ENCODE measurements around the gene DNAH9. TPM values are rescaled to one million over a fixed set of nuclear protein-coding genes. Genes with fewer than 3 reads are reported as not detected.

The DNAH9 gene
- total RNA-seq, 1 donor from 2014 or later: not detected

DNA sequence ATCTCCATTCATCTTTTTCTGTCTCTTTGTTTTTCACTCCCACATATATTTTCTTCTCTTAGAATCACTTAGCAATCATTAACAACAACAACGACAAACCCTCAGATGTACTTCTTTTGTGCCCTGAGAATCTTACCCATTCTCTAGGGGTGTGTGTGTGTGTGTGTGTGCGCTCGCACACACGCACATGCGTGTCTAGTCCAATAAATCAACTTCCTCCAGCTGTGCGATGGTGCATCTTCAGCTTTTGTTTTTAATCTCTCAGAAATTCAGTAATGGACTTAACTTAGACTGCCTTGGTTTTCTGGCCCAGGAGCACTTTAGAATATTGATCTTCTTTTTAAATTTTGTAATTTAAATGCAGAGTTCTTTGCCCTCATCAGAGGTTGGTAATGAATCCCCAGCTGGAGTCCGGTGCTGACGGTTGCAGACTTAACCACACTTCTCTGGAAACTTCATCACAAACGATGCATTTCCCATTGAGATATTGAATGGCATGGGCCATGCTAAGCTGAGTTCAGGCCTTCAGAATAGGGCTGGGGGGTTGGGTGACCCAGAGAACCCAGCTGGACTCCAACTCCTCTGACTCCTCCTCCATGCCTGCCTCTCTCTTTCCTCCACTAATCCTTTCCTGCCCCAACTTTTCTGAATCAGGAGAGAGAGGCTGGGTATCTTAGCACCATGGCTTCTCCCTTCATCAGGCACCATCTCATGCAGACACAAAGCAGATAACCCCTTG is 205.1 kb downstream of the DNAH9 start:
- DNase-seq (ENCODE audit: low spot score in 2 of 2): no peak
- no peak for TF ChIP-seq CTCF (IDR thresholded peaks at IDR 0.05)
- Histone ChIP-seq H3K27ac (no peak overlapping the region), H3K36me3 (no peaks in the 10 kb centered on the region), H3K9me3 (no peaks in the 10 kb centered on the region), H3K4me1 (no peaks in the 10 kb centered on the region), H3K27me3 (no peaks in the 10 kb centered on the region), H3K4me3 (no peak overlapping the region)
- intact Hi-C loops (cut with DNase I): no loop called here

GRCh38 chr17:11805138-11805537 is 206.9 kb downstream of the DNAH9 start:
- Histone ChIP-seq H3K4me1 (no peaks in the 10 kb centered on the region), H3K27ac (no peak overlapping the region), H3K36me3 (no peaks in the 10 kb centered on the region), H3K9me3 (no peaks in the 10 kb centered on the region), H3K27me3 (no peaks in the 10 kb centered on the region), H3K4me3 (no peak overlapping the region)
- TF ChIP-seq CTCF (IDR thresholded peaks at IDR 0.05): no peak
- no peak for DNase-seq (ENCODE audit: low spot score in 2 of 2)
- intact Hi-C loops (cut with DNase I): no loop called here

DNA sequence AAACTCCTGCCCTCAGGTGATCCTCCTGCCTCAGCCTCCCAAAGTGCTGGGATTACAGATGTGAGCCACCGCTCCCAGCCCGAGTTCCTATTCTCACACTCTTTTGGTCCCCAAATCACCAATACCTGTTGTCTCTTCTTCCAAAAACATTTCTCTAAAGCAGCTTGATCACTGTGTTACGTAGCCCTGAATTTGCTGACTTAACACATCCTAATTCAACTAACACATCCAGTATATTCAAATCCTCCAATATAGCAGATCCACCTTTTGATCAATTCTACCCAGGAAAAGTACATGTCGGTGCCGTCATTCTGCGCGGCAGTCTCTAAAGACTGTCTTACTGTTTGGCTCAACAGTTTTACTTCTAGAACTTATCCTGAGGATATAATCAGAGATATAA is 207.7 kb downstream of the DNAH9 start:
- TF ChIP-seq CTCF (IDR thresholded peaks at IDR 0.05): no peak
- Histone ChIP-seq H3K4me3 (no peak overlapping the region), H3K4me1 (no peaks in the 10 kb centered on the region), H3K27ac (no peak overlapping the region), H3K9me3 (no peaks in the 10 kb centered on the region), H3K36me3 (no peaks in the 10 kb centered on the region), H3K27me3 (no peaks in the 10 kb centered on the region)
- no peak for DNase-seq (ENCODE audit: low spot score in 2 of 2)
- intact Hi-C loops (cut with DNase I): no loop called here

DNA sequence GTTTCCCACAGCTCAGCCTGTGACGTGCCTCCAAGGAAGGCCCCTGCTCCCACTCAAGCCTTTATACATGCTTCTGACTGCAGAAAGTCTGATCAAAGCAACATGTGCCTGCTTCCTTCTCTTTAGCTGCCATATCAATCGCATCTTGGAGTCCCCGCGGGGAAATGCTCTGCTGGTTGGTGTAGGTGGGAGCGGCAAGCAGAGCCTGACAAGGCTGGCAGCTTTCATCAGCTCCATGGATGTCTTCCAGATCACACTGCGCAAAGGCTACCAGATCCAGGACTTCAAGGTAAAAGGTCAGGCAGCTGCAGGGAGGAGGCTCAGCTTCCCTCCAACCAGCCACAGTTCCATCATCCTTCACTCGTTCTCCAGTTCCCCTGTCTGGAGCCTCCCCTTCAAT is 209.3 kb downstream of the DNAH9 start:
- TF ChIP-seq CTCF (IDR thresholded peaks at IDR 0.05): no peak
- Histone ChIP-seq H3K9me3 (no peaks in the 10 kb centered on the region), H3K4me3 (no peak overlapping the region), H3K27me3 (no peaks in the 10 kb centered on the region), H3K4me1 (no peaks in the 10 kb centered on the region), H3K36me3 (no peaks in the 10 kb centered on the region), H3K27ac (no peak overlapping the region)
- intact Hi-C loops (cut with DNase I): no loop called here
- DNase-seq (ENCODE audit: low spot score in 2 of 2): no peak

DNA sequence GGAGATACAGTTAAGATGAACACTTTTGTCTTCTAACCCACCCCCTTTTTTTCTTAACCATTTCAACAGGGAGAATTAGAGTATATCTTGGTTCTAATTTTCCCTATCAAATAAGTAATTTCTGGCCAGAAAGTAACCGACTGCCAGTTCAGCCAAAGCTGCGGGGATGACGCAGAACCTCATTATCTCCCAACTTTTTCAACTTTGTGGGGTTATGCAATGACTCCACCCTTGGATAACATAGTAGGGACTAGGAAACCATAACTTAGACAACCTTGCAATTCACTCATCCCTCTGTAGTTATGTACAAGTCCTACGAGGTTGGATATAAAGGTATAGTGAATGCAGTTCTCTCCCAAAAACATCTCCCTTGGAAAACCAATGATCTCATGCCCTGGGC is 215.0 kb downstream of the DNAH9 start:
- intact Hi-C loops (cut with DNase I): no loop called here
- DNase-seq (ENCODE audit: low spot score in 2 of 2): no peak
- H3K27ac ChIP-seq: no peak overlapping the region
- H3K36me3 ChIP-seq: no peaks in the 10 kb centered on the region
- no peak overlapping the region for H3K4me3 ChIP-seq
- no peaks in the 10 kb centered on the region for H3K27me3 ChIP-seq
- no peaks in the 10 kb centered on the region for H3K4me1 ChIP-seq
- H3K9me3 ChIP-seq: no peaks in the 10 kb centered on the region
- no peak for TF ChIP-seq CTCF (IDR thresholded peaks at IDR 0.05)

DNA sequence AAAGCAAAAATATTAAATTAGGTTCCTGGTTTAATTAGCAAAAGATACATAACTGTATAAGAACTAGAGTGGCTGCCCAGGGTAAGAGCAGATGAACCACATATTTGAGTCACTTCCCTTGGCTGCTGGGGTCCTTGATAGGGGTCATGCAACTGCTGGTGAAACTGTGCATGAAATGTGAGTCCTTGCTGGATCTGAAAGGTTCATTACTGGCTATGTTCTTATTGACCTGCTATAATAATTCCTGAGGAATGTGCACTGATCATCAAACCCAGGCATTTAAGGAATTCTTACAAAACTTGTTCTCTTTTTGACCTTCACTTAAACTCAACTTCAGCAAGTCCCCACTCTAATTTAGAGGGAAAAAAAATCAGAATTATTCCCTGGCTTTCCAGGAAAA is 215.6 kb downstream of the DNAH9 start:
- DNase-seq (ENCODE audit: low spot score in 2 of 2): no peak
- Histone ChIP-seq H3K36me3 (no peaks in the 10 kb centered on the region), H3K9me3 (no peaks in the 10 kb centered on the region), H3K4me3 (no peak overlapping the region), H3K27ac (no peak overlapping the region), H3K4me1 (no peaks in the 10 kb centered on the region), H3K27me3 (no peaks in the 10 kb centered on the region)
- intact Hi-C loops (cut with DNase I): no loop called here
- TF ChIP-seq CTCF (IDR thresholded peaks at IDR 0.05): no peak

Measured in ascending aorta (tissue), 2 donors.